HG03103 (cell line): ENCODE results near the gene ALPK3.

ENCODE experiments used
- ATAC-seq: cut with Tn5 transposase; IDR thresholded peaks from one replicate; pipeline ENCODE4 v1.9.1; 2021; ENCODE audit warnings: low read depth; ENCODE audit not compliant: unreplicated experiment

The ALPK3 gene

GRCh38 chr15:84823282-84823878 is 6.2 kb downstream of the ALPK3 start:
- no peak for ATAC-seq

- no peak for ATAC-seq
These were observed 7.3 kb downstream of the ALPK3 start for GRCh38 chr15:84824260-84825007.

- ATAC-seq: no peak
These were observed 9.2 kb downstream of the ALPK3 start for GRCh38 chr15:84826369-84826823.

- ATAC-seq: no peak
These were observed 10.1 kb downstream of the ALPK3 start for GRCh38 chr15:84827246-84827645.

GRCh38 chr15:84828086-84828908 is 11.1 kb downstream of the ALPK3 start:
- ATAC-seq: no peak

- no peak for ATAC-seq
These were observed 12.3 kb downstream of the ALPK3 start for GRCh38 chr15:84829428-84829827.

GRCh38 chr15:84830036-84830435 is 12.9 kb downstream of the ALPK3 start:
- no peak for ATAC-seq

GRCh38 chr15:84831028-84831427 is 13.9 kb downstream of the ALPK3 start:
- no peak for ATAC-seq

- ATAC-seq: no peak
These were observed 14.5 kb downstream of the ALPK3 start for GRCh38 chr15:84831613-84832012.

GRCh38 chr15:84832448-84833040 is 15.4 kb downstream of the ALPK3 start:
- ATAC-seq: no peak

- no peak for ATAC-seq
These were observed 16.5 kb downstream of the ALPK3 start for GRCh38 chr15:84833447-84834228.

- ATAC-seq: no peak
These were observed 17.2 kb downstream of the ALPK3 start for GRCh38 chr15:84834229-84834955.

- no peak for ATAC-seq
These were observed 17.8 kb downstream of the ALPK3 start for GRCh38 chr15:84834969-84835368.

GRCh38 chr15:84835661-84836337 is 18.6 kb downstream of the ALPK3 start:
- ATAC-seq: no peak

GRCh38 chr15:84836844-84837243 is 19.7 kb downstream of the ALPK3 start:
- ATAC-seq: no peak

GRCh38 chr15:84839714-84840113 is 22.6 kb downstream of the ALPK3 start:
- ATAC-seq: no peak

GRCh38 chr15:84840255-84840654 is 23.1 kb downstream of the ALPK3 start:
- no peak for ATAC-seq

GRCh38 chr15:84840741-84841429 is 23.7 kb downstream of the ALPK3 start:
- ATAC-seq: no peak
